ENCODE measurements around the gene MT1B.

Gene MT1B

DNA sequence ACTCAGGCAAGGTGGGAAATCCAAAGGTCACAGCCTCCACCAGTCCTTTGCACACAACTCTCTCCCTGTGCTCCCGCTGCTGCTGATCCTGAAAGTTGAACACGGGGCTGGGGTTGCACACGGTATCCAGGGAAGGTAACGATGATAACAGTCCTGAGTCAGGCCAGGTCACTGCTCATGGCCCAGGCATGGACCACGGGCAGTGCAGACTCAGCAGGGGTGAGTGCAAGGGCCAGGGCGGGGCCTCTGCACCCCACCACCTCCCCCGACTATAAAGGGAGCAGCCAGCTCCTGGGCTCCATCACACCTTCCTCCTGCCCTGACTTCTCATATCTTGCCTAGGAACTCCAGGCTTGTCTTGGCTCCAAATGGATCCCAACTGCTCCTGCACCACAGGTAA, at the start of gene MT1B:
Gene MT1B, plus strand, starts transcription at position 301 of the 400 bp plus-strand sequence. Its CDS starts 68 bp downstream, at position 369.
- no peak within 1 kb of the TSS for H3K27ac ChIP-seq
- CTCF ChIA-PET: no interaction called here
- DNase-seq (ENCODE audit: low spot score): no peak
- POLR2A ChIA-PET (ENCODE audit: low non-redundant PET): no interaction called here
- TF ChIP-seq, protein P1, sequence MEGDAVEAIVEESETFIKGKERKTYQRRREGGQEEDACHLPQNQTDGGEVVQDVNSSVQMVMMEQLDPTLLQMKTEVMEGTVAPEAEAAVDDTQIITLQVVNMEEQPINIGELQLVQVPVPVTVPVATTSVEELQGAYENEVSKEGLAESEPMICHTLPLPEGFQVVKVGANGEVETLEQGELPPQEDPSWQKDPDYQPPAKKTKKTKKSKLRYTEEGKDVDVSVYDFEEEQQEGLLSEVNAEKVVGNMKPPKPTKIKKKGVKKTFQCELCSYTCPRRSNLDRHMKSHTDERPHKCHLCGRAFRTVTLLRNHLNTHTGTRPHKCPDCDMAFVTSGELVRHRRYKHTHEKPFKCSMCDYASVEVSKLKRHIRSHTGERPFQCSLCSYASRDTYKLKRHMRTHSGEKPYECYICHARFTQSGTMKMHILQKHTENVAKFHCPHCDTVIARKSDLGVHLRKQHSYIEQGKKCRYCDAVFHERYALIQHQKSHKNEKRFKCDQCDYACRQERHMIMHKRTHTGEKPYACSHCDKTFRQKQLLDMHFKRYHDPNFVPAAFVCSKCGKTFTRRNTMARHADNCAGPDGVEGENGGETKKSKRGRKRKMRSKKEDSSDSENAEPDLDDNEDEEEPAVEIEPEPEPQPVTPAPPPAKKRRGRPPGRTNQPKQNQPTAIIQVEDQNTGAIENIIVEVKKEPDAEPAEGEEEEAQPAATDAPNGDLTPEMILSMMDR (conservative IDR thresholded peaks at IDR 0.05; ENCODE audit: low read depth): no peak

DNA sequence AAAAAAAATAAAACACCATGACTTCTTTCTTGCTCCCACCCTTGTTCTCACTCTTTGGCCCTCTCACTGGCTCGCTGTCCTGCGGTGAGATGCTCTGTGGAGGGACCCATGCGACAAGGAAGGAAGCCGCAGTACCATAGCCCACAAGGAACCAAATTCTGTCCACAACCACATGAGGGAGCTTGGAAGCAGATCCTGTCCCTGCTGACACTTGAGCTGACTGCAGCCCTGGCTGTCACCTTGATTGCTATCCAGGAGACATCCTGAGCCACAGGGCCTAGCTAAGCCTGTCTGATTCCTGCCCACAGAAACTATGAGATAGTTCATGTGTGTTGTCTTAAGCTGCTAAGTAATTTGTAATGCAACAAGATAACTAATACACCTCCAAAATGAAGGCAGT, 48.1 kb upstream of the MT1B start:
- peak overlapping the region; percentile 55 for H3K27ac ChIP-seq
- DNase-seq (ENCODE audit: low spot score): no peak
- TF ChIP-seq, protein P1 (conservative IDR thresholded peaks at IDR 0.05; ENCODE audit: low read depth): no peak; the same call in 1 of the 2 replicates
- ChIA-PET CTCF (interaction anchor here (0.6 to 1.4 kb wide), 7 partner anchors 71 to 100 kb away, joined by 3 to 9 read pairs (median 4); no protein-coding TSS in a partner anchor), POLR2A (ENCODE audit: low non-redundant PET) (interaction anchor here (0.7 kb wide), 1 partner anchor 80 kb away, joined by 3 read pairs; no protein-coding TSS in a partner anchor)

GRCh38 chr16:56604966-56605365, 46.7 kb upstream of the MT1B start:
- no peak for DNase-seq (ENCODE audit: low spot score)
- H3K27ac ChIP-seq: peak overlapping the region; percentile 100
- TF ChIP-seq, protein P1 (conservative IDR thresholded peaks at IDR 0.05; ENCODE audit: low read depth): no peak
- ChIA-PET CTCF (interaction anchor here (0.8 to 1.8 kb wide), 2 partner anchors 97 kb away, joined by 3 to 5 read pairs; no protein-coding TSS in a partner anchor), POLR2A (ENCODE audit: low non-redundant PET) (no interaction called here)

- TF ChIP-seq, protein P1 (conservative IDR thresholded peaks at IDR 0.05; ENCODE audit: low read depth): no peak
- H3K27ac ChIP-seq: peak overlapping the region; percentile 100
- CTCF ChIA-PET: interaction anchor here (0.5 to 2.3 kb wide), 4 partner anchors 28 to 1227 kb away, joined by 3 to 8 read pairs (median 4); no protein-coding TSS in a partner anchor
- no peak for DNase-seq (ENCODE audit: low spot score)
- POLR2A ChIA-PET (ENCODE audit: low non-redundant PET): interaction anchor here (1.0 kb wide), 1 partner anchor 18 kb away, joined by 3 read pairs; no protein-coding TSS in a partner anchor
Observed at GRCh38 chr16:56605475-56605874, 46.2 kb upstream of the MT1B start.

- CTCF ChIA-PET: interaction anchor here (0.5 to 2.3 kb wide), 4 partner anchors 29 to 1228 kb away, joined by 3 to 8 read pairs (median 4); no protein-coding TSS in a partner anchor
- H3K27ac ChIP-seq: peak overlapping the region; percentile 100
- TF ChIP-seq, protein P1 (conservative IDR thresholded peaks at IDR 0.05; ENCODE audit: low read depth): no peak
- DNase-seq (ENCODE audit: low spot score): peak; percentile 73
- POLR2A ChIA-PET (ENCODE audit: low non-redundant PET): interaction anchor here (1.0 to 1.6 kb wide), 2 partner anchors 17 to 20 kb away, joined by 3 to 11 read pairs; partner anchors contain the start of gene MT1E
Observed at GRCh38 chr16:56606071-56606475, 45.6 kb upstream of the MT1B start.

DNA sequence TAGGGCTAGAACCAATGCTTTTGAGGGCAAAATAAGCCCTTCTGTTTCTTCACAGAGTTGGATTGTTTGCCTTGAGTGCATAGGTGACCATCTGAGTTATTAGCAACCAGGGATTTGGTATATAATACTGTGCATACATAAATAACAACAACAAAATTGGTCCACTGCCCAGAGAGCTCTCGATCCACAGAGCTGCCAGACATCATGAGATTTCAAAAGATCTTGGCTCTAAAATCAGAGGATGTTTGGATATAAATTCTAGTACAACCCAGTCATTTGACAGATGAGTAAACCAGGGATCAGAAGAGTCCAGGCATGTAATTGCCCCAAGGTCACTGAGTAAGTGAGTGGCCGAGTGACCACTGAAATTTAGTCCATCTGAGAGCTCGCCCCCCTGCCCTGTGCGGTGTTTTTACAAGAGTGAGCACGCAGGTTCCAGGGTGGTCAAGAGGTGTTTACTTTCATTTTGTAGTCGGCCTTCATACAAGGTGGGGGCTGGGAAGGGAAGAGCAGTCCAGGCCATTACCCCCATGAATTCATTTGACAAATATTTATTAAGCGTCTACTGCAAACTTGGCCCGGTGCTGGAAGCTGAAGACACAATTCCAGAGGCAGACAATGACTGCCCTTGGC, 45.1 kb upstream of the MT1B start:
- DNase-seq (ENCODE audit: low spot score): peak; percentile 69
- ChIA-PET POLR2A (ENCODE audit: low non-redundant PET) (interaction anchor here (0.6 to 1.6 kb wide), 4 partner anchors 17 to 95 kb away, joined by 3 to 11 read pairs (median 7); partner anchors contain the start of gene MT1E), CTCF (interaction anchor here (1.8 to 2.3 kb wide), 2 partner anchors 29 to 95 kb away, joined by 5 to 8 read pairs; no protein-coding TSS in a partner anchor)
- peak overlapping the region; percentile 100 for H3K27ac ChIP-seq
- TF ChIP-seq, protein P1 (conservative IDR thresholded peaks at IDR 0.05; ENCODE audit: low read depth): no peak
